Activated CD4-positive, alpha-beta T cell treated with anti-CD3 and anti-CD28 coated beads, Interleukin-2, amount 50 U/mL, for 1 hour (primary cell): ENCODE data around the gene S1PR5.

ENCODE experiments used
- DNase-seq: peaks from one replicate; pipeline ENCODE4 v3.0.0-alpha.2; 2020

The S1PR5 gene

DNA sequence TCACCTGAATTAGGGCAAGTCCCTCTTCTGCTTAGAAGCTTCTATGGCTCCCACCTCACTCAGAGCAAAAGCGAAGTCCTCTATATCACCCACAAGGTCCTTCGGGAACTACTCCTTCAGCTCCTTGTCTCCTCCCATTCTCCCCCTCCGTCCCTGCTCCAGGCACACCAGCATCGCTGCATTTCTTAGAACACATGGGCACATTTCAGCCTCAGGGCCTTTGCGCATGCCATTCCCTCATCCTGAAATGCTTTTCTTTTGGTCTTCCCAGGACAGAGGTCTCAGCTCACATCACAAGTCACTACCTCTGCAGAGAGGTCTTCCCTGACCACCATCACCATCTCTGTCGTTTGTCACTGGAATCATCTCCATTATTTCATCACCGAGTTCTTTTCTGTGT is 4.0 kb downstream of the S1PR5 start:
- no peak for DNase-seq

DNA sequence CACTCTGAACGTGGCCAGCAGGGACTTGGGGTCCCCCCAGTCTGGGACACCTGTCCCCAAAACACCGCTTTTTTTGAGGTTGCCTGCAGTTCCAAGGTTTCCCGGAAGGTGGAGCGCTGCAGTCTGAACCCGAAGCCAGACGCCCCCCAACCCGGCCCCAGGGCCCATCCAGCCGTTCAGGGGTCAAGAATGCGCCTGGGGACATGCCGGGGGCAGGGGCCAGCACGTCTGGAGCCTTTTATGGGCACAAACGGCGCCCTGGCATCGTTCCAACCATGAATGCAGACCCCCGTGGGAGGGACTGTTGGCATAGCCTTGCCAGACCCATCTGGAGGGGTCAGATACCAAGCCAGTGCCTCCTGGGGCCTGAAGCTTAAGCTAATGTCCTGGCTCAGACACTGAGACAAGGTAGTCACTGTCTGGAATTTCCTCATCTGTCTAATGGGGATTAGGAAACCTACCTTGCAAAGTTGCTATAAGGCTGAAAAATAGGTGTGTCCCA is 6.9 kb downstream of the S1PR5 start:
- DNase-seq: peak; percentile 60

DNA sequence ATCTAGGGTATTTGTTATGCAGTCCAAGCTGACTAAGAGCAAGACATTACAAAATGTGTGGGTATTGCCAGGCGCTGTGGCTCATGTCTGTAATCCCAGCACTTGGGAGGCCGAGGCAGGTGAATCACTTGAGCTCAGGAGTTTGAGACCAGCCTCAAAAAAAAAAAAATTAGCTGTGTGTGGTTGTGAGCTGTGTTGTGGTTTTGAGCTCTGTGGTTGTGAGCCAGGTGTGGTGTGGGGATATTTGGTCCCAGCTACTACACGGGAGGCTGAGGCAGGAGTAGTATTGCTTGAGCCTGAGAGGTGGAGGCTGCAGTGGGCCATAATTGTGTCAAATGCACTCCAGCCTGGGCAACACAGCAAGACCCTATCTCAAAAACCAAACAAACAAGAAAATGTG is 8.5 kb downstream of the S1PR5 start:
- no peak for DNase-seq

DNA sequence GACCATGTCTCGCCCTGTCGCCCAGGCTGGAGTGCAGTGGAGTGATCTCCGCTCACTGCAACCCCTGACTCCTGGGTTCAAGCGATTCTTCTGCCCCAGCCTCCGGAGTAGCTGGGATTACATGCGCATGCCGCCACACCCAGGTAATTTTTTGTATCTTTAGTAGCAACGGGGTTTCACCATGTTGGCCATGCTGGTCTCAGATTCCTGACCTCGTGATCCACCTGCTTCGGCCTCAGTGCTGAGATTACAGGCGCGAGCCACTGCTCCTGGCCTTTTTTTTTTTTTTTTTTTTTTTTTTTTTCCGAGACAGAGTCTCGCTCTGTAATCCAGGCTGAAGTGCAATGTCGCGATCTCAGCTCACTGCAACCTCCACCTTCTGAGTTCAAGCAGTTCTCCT is 9.2 kb downstream of the S1PR5 start:
- no peak for DNase-seq

DNA sequence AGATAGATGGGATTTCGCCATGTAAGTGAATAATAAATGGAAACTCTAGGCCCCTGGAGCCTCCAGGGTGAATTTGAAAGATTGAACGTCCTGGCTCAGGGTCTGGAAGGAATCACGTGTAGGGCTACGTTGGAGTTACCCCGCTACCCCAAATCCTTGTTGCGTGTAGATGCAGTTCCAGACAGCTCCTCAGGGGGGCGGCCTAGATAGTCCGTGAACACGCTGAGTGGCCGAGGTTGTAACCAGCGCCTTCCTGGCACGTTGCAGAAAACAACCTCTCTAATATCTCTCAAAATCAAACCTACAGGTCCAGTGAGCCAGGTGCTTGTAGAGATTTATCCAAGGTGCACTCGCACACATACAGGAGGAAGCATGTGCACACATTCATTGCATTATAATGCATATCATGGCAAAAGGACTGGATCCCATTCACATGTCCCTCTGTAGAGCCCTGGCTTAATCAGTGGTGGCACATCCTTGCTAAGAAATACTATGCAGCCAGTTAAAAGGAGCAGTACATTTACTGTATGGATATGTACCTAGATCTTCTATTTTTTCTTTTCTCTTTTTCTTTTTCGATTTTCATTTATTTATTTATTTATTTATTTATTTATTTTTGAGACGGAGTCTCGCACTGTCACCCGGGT is 11.5 kb downstream of the S1PR5 start:
- DNase-seq: peak; percentile 83

DNA sequence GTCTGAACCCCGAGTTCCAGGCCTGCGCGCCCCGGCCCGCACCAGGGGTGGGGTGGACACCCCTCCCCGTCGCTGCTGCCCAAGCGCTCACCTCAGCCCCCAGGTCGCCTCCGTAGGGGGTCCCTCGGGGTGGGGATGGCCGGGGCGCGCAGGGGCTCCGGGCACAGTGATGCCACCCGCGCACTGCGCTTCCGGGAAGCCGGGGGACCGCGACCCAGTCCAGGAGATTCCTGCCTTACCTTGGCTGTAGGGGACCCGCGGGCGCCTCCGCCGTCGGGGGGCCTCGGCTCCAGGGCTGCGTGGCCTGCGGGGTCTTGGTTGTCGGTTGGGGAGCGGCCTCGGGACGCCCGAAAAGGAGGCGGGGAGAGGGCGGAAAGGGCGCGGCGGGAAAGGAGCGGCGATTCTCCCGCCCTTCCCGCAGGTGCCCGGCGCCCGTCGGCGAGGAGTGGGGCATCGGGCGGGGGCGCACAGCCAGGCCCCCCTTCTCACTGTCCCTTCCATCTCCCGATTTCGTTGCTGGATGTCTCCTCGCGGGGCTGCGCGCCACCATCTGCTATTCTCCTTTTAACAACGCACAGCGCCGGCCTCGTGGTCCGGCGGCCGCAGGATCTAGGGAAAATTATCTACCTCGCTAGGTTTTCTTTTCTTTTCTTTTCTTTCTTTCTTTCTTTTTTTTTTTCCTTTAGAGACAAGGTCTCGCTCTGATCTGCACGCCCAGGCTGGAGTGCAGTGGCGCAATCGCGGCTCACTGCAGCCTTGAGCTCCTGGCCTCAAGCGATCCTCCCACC is 14.1 kb downstream of the S1PR5 start, which contains the start of gene KEAP1:
Gene KEAP1 (minus strand): TSS at position 355 of the 788 bp plus-strand sequence. CDS start 3,323 bp downstream, outside the sequence.
- peak; percentile 12 for DNase-seq

DNA sequence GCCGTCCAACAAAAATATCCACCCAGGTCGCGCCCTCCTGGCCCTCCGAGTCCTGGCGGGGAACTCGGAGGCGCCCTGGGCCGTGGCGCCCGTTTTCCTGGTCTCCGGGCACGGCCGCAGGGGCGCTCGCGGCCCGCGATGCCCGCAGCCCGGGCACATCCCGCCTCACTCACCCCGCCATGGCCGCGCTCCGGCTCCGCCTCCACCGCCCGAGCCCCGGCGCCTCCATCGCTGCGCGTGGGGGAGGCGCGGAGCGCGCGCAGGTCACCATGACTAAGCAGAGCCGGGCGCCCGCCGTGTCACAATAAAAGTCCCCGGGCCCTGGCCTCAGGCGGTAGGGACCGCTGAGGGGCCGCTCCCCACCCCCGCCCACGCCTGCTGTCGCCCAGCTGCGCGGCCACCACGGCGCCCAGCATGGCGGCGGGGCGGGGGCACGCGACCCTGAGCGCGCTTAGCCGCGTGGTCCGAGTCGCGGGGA is 14.7 kb downstream of the S1PR5 start:
- peak; percentile 84 for DNase-seq

DNA sequence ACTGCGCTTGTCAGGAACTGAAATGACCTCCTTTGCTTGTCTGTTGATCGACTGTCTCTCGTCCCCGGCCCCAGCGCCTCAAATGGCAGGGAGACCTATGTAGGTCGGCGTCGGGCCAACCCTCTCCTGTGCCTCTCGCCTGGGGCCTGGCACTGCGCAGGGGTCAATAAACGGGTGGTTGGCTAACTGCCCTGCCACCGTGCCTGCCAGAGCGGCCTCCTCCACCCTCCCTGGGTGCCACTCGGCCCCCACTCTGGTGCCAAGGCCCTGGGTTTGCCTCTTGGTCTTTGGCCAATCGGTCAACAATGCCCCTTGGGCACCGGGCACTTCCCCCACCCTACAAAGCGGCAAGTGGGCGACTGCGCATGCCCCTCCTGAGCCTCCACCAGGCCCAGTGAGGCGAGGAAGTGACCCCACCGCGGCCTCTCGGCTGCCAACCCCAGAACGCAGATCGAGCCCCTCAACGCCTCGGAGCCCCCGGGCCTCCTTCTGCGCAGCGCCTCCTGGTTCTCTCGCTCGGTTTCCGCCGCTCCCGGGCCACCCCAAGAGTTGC is 15.2 kb downstream of the S1PR5 start:
- peak; percentile 22 for DNase-seq

DNA sequence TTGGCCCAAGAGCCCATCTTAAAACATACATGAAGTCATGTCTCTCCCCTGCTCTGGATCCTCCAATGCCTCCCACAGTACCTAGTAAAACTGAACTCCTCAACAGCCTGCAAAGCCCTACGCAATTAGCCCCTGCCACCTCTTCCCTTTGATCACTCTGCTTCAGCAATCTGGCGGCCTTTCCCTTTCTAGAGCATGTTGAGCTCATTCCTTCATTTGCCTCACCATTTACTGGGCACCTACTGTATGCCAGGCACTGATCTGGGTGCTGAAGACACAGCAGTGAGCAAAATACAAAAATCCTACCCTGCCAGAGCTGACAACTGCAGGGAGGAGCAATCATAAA is 17.0 kb downstream of the S1PR5 start:
- DNase-seq: no peak

DNA sequence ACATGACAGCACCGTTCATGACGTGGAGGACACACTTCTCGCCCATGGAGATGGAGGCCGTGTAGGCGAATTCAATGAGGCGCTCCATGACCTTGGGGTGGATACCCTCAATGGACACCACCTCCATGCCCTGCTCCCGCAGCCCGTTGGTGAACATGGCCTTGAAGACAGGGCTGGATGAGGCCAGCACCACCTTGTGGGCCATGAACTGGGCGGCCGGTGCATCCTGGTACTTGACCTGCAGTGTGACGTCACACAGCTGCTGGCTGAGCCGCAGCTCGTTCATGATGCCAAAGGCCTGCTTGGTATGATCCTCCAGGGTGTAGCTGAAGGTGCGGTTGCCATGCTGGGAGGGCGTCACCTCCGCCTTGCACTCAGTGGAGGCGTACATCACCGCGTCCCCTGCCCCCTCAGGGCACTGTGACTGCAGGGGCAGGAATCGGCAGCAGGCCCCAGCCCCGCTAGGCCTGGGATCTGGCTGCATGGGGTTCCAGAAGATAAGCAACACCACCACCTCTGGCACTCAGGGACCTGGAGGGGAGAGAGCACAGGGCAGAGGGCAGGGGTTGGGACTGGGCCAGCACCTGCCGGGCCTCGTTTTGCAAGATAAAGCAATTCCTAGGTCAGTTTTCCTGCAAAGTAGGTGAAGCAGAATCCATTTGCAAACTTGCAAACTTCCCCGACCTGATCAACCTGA is 17.5 kb downstream of the S1PR5 start:
- no peak for DNase-seq

DNA sequence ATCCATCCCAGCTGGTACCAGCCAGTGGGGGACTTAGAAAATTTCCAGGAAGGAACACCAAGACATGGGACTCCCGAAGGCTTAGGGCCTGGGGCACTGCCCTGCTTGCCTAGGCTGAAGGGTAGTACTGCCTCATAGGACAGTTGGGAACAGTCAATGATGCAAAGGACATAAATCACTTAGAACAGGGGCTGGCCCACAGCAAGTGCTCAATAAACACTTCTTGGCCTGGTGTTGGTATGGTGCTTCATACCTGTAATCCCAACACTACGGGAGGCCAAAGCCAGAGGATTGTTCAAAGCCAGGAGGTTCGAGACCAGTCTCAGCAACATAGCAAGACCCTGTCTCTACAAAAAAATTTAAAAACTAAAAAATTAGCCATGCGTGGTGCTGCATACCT is 19.9 kb downstream of the S1PR5 start:
- no peak for DNase-seq

DNA sequence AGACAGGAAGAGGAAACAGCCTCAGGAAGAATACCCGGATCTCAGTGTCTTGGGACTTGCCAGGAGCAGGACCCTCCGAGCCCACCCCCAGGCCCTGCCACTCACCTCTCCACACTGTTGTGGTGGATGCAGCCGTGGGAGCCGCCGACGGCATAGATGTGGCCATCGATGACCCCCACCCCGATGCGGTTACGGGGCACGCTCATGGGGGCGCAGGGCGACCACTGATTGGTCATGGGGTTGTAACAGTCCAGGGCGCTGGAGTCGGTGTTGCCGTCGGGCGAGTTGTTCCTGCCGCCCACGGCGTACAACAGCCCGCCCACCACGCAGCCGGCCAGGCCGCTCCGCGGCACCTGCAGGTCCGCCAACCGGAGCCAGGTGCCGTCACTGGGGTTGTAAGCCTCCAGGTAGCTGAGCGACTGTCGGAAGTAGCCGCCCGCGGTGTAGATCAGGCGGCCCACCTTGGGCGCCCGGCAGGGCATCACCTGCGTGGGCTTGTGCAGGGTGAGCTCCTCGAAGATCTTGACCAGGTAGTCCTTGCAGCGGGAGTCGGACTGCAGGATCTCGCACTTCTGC is 25.7 kb downstream of the S1PR5 start:
- no peak for DNase-seq

DNA sequence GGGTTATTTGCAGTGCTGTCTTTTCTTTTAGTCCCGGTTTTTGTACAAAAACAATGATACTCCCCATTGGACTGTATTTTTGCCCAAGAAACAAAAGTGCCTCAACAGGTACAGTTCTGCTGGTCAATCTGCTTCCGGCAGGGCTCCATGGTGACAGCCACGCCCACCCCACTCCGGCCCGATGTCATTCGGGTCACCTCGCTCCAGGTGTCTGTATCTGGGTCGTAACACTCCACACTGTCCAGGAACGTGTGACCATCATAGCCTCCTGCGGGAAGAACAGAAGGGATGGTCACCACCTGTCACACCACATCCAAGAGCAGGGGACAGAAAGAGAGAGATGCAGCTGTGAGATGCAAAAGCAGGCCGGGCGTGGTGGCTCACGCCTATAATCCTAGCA is 30.7 kb downstream of the S1PR5 start:
- no peak for DNase-seq

DNA sequence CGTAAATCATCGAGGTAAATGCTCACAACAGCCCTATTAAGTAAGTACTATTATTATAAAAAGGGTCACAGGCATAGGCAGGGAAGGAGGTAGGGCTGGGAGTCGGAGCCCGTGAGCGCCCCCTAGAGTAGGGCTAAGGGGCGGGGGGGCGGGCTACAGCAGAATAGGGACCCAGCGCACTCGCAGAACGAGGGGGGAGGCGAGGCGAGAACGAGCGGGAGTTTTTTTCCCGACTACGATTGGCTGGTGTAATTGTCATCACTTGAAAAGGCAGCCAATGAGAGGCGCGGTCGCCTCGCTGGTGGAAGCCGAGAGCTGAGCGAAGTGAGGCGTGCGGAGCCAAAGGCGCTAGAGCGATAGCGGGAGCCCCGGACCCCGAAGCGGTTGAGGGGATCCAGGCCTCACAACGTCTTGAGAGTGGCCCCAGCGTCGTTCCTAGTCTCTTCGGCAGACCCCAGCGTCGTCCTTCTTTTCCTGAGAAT is 38.3 kb downstream of the S1PR5 start:
- DNase-seq: peak; percentile 89

DNA sequence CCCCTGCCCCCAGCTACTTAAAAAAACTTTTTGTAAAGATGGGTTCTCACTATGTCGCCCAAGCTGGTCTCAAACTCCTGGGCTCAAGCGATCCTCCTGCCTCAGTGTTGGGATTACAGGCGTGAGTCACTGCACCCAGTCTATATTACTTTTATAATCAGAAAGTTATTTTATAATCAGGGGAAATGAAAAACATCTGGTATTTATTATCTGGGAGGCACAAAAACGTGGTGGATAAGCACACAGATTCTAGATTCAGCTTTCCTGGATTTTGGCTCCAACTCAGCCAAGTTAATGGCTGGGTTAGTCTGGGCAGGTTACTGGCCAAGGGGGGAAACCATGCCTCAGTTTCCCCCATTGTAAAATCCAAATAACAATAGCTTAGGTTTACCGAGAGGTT is 38.8 kb downstream of the S1PR5 start:
- DNase-seq: no peak

DNA sequence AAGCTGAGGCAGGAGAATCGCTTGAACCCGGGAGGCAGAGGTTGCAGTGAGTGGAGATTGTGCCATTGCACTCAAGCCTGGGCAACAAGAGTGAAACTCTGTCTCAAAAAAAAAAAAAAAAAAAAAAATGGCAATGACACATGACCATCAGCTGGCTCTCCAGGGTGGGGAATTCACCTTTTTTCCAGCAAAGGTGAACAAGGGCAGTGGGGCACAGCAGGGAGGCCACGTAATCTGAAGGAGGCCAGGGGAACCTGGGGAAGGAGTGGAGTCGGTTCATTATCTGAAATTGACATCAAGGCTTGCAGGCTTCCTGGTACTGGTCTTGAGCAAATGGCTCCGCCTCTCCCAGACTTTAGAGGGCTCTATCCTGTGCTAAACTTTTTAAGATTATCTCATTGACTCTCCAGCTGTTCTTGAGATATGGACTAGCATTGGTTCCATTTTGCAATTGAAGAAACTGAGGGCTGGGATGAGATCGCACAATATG is 42.2 kb downstream of the S1PR5 start:
- DNase-seq: no peak

DNA sequence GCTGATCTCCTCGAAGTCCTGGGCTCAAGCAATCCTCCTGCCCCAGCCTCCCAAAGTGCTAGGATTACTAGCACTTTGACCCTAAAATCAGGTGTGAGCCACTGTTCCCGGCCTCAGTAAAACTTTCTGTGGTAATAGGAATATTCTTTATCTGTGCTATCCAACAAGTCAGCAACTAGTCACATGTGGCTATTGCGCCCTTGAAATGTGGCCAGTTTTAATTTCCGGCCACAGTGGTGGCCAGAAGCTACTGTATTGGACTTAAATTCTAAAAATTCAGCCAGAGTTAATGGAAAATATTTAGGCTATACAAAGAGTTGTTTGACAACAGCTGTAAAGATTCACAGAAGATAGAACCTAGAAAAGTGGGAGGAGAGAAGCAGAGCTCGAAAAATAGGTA is 44.1 kb downstream of the S1PR5 start:
- DNase-seq: no peak

DNA sequence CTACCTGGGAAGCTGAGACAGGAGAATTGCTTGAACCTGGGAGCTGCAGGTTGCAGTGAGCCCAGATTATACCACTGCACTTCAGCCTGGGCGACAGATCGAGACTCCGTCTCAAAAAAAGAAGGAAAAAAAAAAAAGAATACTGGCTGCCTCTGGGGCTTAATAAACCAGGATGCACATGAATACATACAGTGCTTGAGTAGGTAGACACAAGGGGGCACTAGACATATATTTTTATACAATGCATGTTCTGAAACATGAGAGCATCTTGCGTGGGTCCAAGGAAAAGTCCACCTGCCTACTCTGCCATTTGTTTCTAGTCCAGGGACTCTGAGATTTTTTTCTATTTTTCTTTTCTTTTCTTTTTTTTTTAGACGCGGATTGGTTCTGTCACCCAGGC is 45.3 kb downstream of the S1PR5 start:
- no peak for DNase-seq

DNA sequence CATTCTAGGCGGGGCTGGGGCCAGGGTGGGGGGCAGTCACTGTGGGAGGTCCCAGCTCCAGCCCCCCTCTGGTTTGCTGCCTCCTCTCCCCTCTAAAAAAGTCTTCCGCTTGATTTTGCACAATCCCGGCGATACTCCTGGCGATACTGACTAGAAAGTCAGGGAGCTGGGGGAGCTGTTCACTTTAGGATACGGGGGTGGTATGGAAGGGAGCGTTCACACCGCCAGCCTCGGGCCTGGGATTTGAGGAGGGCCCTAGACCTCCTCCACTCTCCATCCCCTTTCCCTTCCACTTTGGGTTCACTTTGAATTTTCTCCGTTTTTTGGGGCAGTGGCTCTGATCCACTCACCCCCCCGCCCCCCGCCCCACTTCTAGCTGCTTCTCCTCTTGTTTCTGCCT is 49.1 kb downstream of the S1PR5 start:
- DNase-seq: no peak

DNA sequence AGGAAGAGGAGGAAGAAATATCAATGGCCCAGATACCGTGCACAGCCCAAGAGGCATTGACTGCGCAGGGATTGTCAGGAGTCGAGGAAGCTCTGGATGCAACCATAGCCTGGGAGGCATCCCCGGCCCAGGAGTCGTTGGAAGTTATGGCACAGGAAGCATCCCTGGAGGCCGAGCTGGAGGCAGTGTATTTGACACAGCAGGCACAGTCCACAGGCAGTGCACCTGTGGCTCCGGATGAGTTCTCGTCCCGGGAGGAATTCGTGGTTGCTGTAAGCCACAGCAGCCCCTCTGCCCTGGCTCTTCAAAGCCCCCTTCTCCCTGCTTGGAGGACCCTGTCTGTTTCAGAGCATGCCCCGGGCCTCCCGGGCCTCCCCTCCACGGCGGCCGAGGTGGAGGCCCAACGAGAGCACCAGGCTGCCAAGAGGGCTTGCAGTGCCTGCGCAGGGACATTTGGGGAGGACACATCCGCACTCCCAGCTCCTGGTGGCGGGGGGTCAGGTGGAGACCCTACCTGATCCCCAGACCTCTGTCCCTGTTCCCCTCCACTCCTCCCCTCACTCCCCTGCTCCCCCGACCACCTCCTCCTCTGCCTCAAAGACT is 50.0 kb downstream of the S1PR5 start:
- no peak for DNase-seq

DNA sequence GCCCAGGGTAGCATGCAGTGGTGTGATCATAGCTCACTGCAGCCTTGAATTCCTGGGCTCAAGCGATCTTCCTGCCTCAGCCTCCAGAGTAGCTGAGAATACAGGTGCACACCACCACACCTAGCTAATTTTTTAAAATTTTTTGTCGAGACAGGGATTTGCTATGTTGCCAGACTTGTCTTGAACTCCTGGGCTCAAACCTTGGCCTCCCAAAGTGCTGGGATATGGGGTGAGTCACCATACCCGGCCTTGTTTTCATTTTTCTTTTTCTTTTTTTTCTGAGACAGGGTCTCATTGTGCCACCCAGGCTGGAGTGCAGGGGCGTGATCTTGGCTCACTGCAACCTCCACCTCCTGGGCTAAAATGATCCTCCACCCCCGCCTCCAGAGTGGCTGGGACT is 52.8 kb downstream of the S1PR5 start:
- no peak for DNase-seq
